GM12878 (cell line): ENCODE results near the gene HEPHL1. TPM values are rescaled to one million over a fixed set of nuclear protein-coding genes. Genes with fewer than 3 reads are reported as not detected.

Experiments used
- ATAC-seq: fragments of 200-7000 bp; cut with Tn5 transposase; 3 replicates; pipeline ENCODE4 v1.9.1; 2020; ENCODE audit warnings: mild to moderate bottlenecking, moderate library complexity
- BruUV-seq: library from RNA; stranded (reverse); fragments of 400-500 nt; replicated peaks from 2 replicates; lab custom pipeline; 2021; lab: Mats Ljungman, UMichigan
- CTCF ChIA-PET: fragments of 300-600 bp; sonication (Branson Sonifier 250); formaldehyde crosslinking; extraction: SDS; loops from one replicate; lab custom pipeline; 2021; ENCODE audit warnings: inconsistent platforms; lab: Yijun Ruan, JAX
- POLR2A ChIA-PET: fragments of 350-600 bp; formaldehyde crosslinking; extraction: SDS; loops from one replicate; lab custom pipeline; 2021; ENCODE audit warnings: inconsistent platforms; lab: Charles Lee
- RAD21 ChIA-PET: fragments of 300-600 bp; sonication (Branson Sonifier 250); formaldehyde crosslinking; loops from one replicate; lab custom pipeline; 2023; ENCODE audit warnings: antibody characterized with exemption; ENCODE audit not compliant: unreplicated experiment; lab: Charles Lee
- SMC1A ChIA-PET: fragments of 300-600 bp; sonication (Branson Sonifier 250); formaldehyde crosslinking; loops from one replicate; lab custom pipeline; 2023; ENCODE audit not compliant: unreplicated experiment, uncharacterized antibody; lab: Charles Lee
- DNase-seq: peaks from one replicate; pipeline ENCODE4 v3.0.0-alpha.2; 2011; ENCODE audit warnings: low read depth, low spot score
- FAIRE-seq: peaks from 3 replicates; lab custom pipeline; 2011; peaks lifted over from hg19 to GRCh38; lab: Jason Lieb, UNC
- H2AFZ ChIP-seq: 2 replicates; pipeline ENCODE4 v1.6.0; 2011; ENCODE audit warnings: low read depth, low read length, control low read depth; ENCODE audit not compliant: control insufficient read depth
- H3K27ac ChIP-seq: 2 replicates; pipeline ENCODE4 v1.5.1; 2011; ENCODE audit warnings: control low read depth; ENCODE audit not compliant: control insufficient read depth, insufficient read depth
- H3K27me3 ChIP-seq, 2 experiments: replicated peaks in 1 of 2; 2 replicates each; pipeline versions ENCODE4 v1.6.0 to v1.6.1; 2011; ENCODE audit warnings: low read length in 1 of 2; ENCODE audit not compliant: control insufficient read depth in 2 of 2, insufficient read depth in 2 of 2
- H3K36me3 ChIP-seq, 2 experiments: 2 replicates each; pipeline ENCODE4 v1.5.1; 2011; ENCODE audit warnings: low read length in 1 of 2; ENCODE audit not compliant: control insufficient read depth in 2 of 2, insufficient read depth in 2 of 2
- H3K4me1 ChIP-seq: 2 replicates; pipeline ENCODE4 v1.6.1; 2011; ENCODE audit warnings: mild to moderate bottlenecking, low read length, moderate library complexity, mixed read lengths; ENCODE audit not compliant: control insufficient read depth, insufficient read depth
- H3K4me2 ChIP-seq: 2 replicates; pipeline ENCODE4 v1.6.0; 2011; ENCODE audit warnings: control low read depth; ENCODE audit not compliant: control insufficient read depth, insufficient read depth
- H3K4me3 ChIP-seq: fragments of 200-600 bp; sonication (generic); 2 replicates; pipeline ENCODE4 v1.5.1; 2016
- H3K79me2 ChIP-seq: 2 replicates; pipeline ENCODE4 v1.6.0; 2011; ENCODE audit warnings: low read length; ENCODE audit not compliant: control insufficient read depth, insufficient read depth
- H3K9ac ChIP-seq: 2 replicates; pipeline ENCODE4 v1.8.0; 2011; ENCODE audit warnings: low read length, control low read depth, mixed read lengths; ENCODE audit not compliant: control insufficient read depth, insufficient read depth
- H3K9me3 ChIP-seq: replicated peaks from 3 replicates; pipeline ENCODE4 v1.5.1; 2011; ENCODE audit warnings: mild to moderate bottlenecking, low read length; ENCODE audit not compliant: control insufficient read depth, insufficient read depth
- H4K20me1 ChIP-seq: 2 replicates; pipeline ENCODE4 v1.6.0; 2011; ENCODE audit not compliant: control insufficient read depth, insufficient read depth
- ATF3 ChIP-seq: IDR thresholded peaks from 2 replicates; pipeline ENCODE4 v1.6.1; 2011; ENCODE audit warnings: low read depth, mild to moderate bottlenecking, low read length, moderate library complexity, borderline replicate concordance; ENCODE audit errors: extremely low read depth
- BCL3 ChIP-seq: IDR thresholded peaks from 2 replicates; pipeline ENCODE4 v1.6.1; 2011; ENCODE audit warnings: borderline replicate concordance, low read depth, mild to moderate bottlenecking, moderate library complexity, low read length; ENCODE audit not compliant: insufficient read depth, poor library complexity, severe bottlenecking
- ESRRA ChIP-seq: IDR thresholded peaks from 2 replicates; pipeline ENCODE4 v1.6.1; 2012; ENCODE audit warnings: mild to moderate bottlenecking, low read length, improper control_type of control experiment
- HDAC2 ChIP-seq: fragments of 200-600 bp; sonication (generic); IDR thresholded peaks from 2 replicates; pipeline ENCODE4 v1.6.1; 2017
- IRF5 ChIP-seq: fragments of 450-650 bp; IDR thresholded peaks from 2 replicates; pipeline ENCODE4 v1.6.1; 2017; ENCODE audit warnings: borderline replicate concordance
- KLF5 ChIP-seq: fragments of 450-650 bp; IDR thresholded peaks from 2 replicates; pipeline ENCODE4 v1.6.1; 2014; ENCODE audit warnings: mild to moderate bottlenecking; ENCODE audit not compliant: partially characterized antibody
- MAX ChIP-seq: IDR thresholded peaks from 2 replicates; pipeline ENCODE4 v1.6.1; 2012; ENCODE audit warnings: low read depth, low read length, improper control_type of control experiment
- POLR2AphosphoS2 ChIP-seq: IDR thresholded peaks from 2 replicates; pipeline ENCODE4 v1.6.1; 2011; ENCODE audit warnings: low read depth, mild to moderate bottlenecking, low read length, improper control_type of control experiment, moderate library complexity
- RAD51 ChIP-seq: fragments of 450-650 bp; IDR thresholded peaks from 2 replicates; pipeline ENCODE4 v1.6.1; 2016; ENCODE audit warnings: moderate library complexity, mild to moderate bottlenecking, inconsistent platforms
- RUNX3 ChIP-seq: IDR thresholded peaks from 2 replicates; pipeline ENCODE4 v1.6.1; 2012; ENCODE audit warnings: low read length, inconsistent platforms
- SMAD1 ChIP-seq: fragments of 450-650 bp; IDR thresholded peaks from 2 replicates; pipeline ENCODE4 v1.6.1; 2018; ENCODE audit warnings: mild to moderate bottlenecking, low read depth; ENCODE audit not compliant: partially characterized antibody
- ZBTB4 ChIP-seq: fragments of 450-650 bp; formaldehyde crosslinking; IDR thresholded peaks from 2 replicates; pipeline ENCODE4 v1.4.0; 2022; ENCODE audit warnings: mild to moderate bottlenecking, moderate library complexity
- WGBS: methylation state at CpG from one replicate; pipeline ENCODE4 v1.1.6; 2016; ENCODE audit warnings: low lambda C conversion rate; ENCODE audit not compliant: insufficient replicate concordance, insufficient coverage; ENCODE audit errors: missing lambda C conversion rate; 5-methylcytosine and 5-hydroxymethylcytosine counted together
- in situ Hi-C: fragments of 300-500 bp; cut with MboI; formaldehyde crosslinking; loops from 9 replicates; pipeline ENCODE4 v1.14.3; 2018; ENCODE audit warnings: mixed read lengths
- intact Hi-C: fragments of 100-400 bp; cut with micrococcal nuclease; formaldehyde crosslinking; loops from one replicate; pipeline ENCODE4 v1.14.2; 2022; ENCODE audit not compliant: unreplicated experiment
- polyA plus RNA-seq, 11 experiments: library from polyadenylated mRNA; depleted of rRNA in 4 of 11; unstranded in 6 of 11; stranded (reverse) in 5 of 11; fragments of >200 nt; fragmentation: Nextera tagmentation in 4 of 11; fragmentation: Illumina TruSeq in 1 of 11; extraction: Ambion mirVana in 4 of 11; extraction: Trizol in 1 of 11; gene quantifications; 1 replicate in 1 of 11; 2 replicates in 10 of 11; pipeline versions ENCODE4 v1.2.1 to v1.2.3, GENCODE V29; 2011 to 2016; ENCODE audit warnings: inconsistent platforms in 2 of 11, missing spikeins in 2 of 11, low read depth in 1 of 11
- total RNA-seq, 4 experiments: library from RNA; depleted of rRNA in 3 of 4; stranded (reverse); fragments of >200 nt in 3 of 4; fragmentation: Illumina TruSeq in 1 of 4; extraction: Trizol in 1 of 4; gene quantifications; 2 replicates each; pipeline versions ENCODE4 v1.2.1 to v1.2.3, GENCODE V29; 2013 to 2021
- TF ChIP-seq, protein P1 (sequence below): fragments of 450-650 bp; formaldehyde crosslinking; IDR thresholded peaks from 2 replicates; pipeline ENCODE4 v1.5.0; 2022; ENCODE audit warnings: mild to moderate bottlenecking, missing genetic modification characterization

HEPHL1 gene
- total and polyA plus RNA-seq, 10 of the 15 experiments (the other 5 are each of a cell fraction or from before 2014, with no cell fraction given) = 0.02 to 0.08 (median 0.05) TPM; not detected in 6

- ATAC-seq = no peak
- in situ Hi-C loops (no loop called here), intact Hi-C loops (no loop called here)
- POLR2A ChIA-PET = no interaction called here
- no peaks in the 10 kb centered on the region for H3K9me3 ChIP-seq
- no peaks in the 10 kb centered on the region for H4K20me1 ChIP-seq
- no peak overlapping the region for H3K9ac ChIP-seq
- H3K27ac ChIP-seq = no peak overlapping the region
- no peak for FAIRE-seq
- no peak for DNase-seq
- H3K4me3 ChIP-seq = no peak overlapping the region
- H3K4me2 ChIP-seq = no peak overlapping the region
- no peaks in the 10 kb centered on the region for H3K27me3 ChIP-seq
- H3K36me3 ChIP-seq = no peaks in the 10 kb centered on the region
- H3K4me1 ChIP-seq = no peaks in the 10 kb centered on the region
- CTCF ChIA-PET = no interaction called here
- WGBS = 0% methylated on average over 2 of the region's 2 CpGs
- SMC1A ChIA-PET = no interaction called here
- RAD21 ChIA-PET = no interaction called here
- H2AFZ ChIP-seq = no peak overlapping the region
- no TSS peak for BruUV-seq
- no peaks in the 10 kb centered on the region for H3K79me2 ChIP-seq
- no peak for TF ChIP-seq SMAD1
- TF ChIP-seq ATF3 = no peak
- no peak for TF ChIP-seq BCL3
- no peak for TF ChIP-seq ZBTB4 (CRISPR knock-in tag)
- no peak for TF ChIP-seq IRF5
- no peak for TF ChIP-seq ESRRA
- TF ChIP-seq, protein P1, sequence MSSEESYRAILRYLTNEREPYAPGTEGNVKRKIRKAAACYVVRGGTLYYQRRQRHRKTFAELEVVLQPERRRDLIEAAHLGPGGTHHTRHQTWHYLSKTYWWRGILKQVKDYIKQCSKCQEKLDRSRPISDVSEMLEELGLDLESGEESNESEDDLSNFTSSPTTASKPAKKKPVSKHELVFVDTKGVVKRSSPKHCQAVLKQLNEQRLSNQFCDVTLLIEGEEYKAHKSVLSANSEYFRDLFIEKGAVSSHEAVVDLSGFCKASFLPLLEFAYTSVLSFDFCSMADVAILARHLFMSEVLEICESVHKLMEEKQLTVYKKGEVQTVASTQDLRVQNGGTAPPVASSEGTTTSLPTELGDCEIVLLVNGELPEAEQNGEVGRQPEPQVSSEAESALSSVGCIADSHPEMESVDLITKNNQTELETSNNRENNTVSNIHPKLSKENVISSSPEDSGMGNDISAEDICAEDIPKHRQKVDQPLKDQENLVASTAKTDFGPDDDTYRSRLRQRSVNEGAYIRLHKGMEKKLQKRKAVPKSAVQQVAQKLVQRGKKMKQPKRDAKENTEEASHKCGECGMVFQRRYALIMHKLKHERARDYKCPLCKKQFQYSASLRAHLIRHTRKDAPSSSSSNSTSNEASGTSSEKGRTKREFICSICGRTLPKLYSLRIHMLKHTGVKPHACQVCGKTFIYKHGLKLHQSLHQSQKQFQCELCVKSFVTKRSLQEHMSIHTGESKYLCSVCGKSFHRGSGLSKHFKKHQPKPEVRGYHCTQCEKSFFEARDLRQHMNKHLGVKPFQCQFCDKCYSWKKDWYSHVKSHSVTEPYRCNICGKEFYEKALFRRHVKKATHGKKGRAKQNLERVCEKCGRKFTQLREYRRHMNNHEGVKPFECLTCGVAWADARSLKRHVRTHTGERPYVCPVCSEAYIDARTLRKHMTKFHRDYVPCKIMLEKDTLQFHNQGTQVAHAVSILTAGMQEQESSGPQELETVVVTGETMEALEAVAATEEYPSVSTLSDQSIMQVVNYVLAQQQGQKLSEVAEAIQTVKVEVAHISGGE (CRISPR knock-in tag) = no peak
- TF ChIP-seq KLF5 = no peak
- TF ChIP-seq RUNX3 = no peak
- TF ChIP-seq HDAC2 = no peak
- TF ChIP-seq POLR2AphosphoS2 = no peak
- TF ChIP-seq MAX = no peak
- TF ChIP-seq RAD51 = no peak
Measured at GRCh38 chr11:94028436-94028835, 7.3 kb downstream of the HEPHL1 start.
